Brain pericyte (primary cell): Measurements from ENCODE around the gene SSR2.

Source experiments
- DNase-seq: peaks from one replicate; pipeline ENCODE4 v3.0.0-alpha.2; 2012; ENCODE audit warnings: low read depth, low spot score

The SSR2 gene

GRCh38 chr1:156020293-156021092 lies at the start of gene SSR2:
TSS of gene SSR2 (minus strand) at chr1:156020951. CDS start at chr1:156020167, 784 bp downstream.
- peak; percentile 68 for DNase-seq

GRCh38 chr1:156070548-156070947 lies 49.8 kb upstream of the SSR2 start:
- DNase-seq, result no peak

GRCh38 chr1:156069490-156070455 lies 49.0 kb upstream of the SSR2 start:
- DNase-seq, result no peak

- DNase-seq, result no peak
These were observed 46.5 kb upstream of the SSR2 start for GRCh38 chr1:156067262-156067661.

DNA sequence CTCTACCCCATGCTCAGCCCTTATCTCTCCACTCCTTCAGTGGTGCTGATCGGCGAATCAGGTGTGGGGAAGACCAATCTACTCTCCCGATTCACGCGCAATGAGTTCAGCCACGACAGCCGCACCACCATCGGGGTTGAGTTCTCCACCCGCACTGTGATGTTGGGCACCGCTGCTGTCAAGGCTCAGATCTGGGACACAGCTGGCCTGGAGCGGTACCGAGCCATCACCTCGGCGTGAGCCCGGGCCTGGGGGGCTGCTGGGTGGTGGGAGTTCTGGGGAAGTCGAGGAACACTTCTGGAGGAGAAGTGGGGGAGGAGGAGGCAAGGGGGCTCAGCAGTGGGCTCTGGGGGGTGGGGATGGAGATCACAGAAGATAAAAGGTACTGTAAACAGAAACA lies 45.1 kb upstream of the SSR2 start:
- no peak for DNase-seq

DNA sequence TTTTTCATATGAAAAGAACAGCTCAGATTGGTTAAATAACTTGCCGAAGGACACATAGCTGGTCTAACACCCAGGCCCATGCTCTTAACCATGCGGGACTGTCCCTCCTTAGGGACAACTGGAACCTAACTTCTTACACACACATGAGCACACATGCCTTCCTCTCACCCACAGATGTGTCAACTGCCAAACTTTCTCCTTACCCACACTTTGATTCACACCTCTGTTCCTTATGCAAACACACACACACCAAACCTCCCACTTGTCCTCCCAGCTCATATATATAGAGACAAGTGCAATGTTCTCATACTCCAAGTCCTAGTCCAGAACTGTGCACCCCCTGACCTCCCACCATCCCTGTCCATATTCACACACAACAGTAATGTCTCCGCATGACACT lies 44.5 kb upstream of the SSR2 start:
- DNase-seq, result no peak

- no peak for DNase-seq
These were observed 43.9 kb upstream of the SSR2 start for GRCh38 chr1:156064615-156065014.

DNA sequence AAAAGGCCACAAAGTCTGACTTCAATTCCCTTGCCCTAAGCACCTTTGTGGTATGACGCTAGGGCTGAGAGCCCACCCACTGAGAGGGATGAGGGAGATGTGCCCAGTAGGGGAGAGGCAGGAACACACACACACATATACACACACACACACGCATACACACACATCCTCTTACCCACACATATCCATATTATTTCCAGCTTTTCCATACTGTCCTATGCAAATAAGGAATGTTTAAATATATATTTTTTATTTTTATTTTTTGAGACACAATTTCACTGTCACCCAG lies 43.2 kb upstream of the SSR2 start:
- no peak for DNase-seq

DNA sequence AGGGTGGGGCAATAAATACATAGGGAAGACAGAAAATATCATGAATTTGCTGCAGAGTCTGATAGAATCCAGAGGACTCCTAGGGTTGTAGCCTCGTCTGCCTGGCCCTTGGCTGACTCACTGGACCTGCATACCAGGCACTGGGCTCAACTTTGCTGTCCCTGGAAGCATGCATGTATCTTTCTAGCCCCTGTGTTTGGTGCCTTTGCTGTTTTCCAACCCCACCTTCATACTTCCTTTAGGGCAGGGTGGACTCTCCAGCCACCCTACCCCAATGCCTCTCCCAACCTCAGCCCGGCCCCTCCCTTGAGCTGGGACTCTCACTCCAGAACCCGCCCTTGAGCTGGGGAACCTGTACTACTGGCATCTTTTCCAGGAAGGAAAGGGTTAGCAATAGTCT lies 41.4 kb upstream of the SSR2 start:
- no peak for DNase-seq

- DNase-seq, result no peak
These were observed 40.3 kb upstream of the SSR2 start, which contains the start of gene RAB25 for GRCh38 chr1:156060937-156061636. TSS of gene RAB25 (plus strand) at chr1:156061160. CDS start at chr1:156061401, 241 bp downstream.

GRCh38 chr1:156056326-156056849 lies 35.6 kb upstream of the SSR2 start:
- no peak for DNase-seq

DNA sequence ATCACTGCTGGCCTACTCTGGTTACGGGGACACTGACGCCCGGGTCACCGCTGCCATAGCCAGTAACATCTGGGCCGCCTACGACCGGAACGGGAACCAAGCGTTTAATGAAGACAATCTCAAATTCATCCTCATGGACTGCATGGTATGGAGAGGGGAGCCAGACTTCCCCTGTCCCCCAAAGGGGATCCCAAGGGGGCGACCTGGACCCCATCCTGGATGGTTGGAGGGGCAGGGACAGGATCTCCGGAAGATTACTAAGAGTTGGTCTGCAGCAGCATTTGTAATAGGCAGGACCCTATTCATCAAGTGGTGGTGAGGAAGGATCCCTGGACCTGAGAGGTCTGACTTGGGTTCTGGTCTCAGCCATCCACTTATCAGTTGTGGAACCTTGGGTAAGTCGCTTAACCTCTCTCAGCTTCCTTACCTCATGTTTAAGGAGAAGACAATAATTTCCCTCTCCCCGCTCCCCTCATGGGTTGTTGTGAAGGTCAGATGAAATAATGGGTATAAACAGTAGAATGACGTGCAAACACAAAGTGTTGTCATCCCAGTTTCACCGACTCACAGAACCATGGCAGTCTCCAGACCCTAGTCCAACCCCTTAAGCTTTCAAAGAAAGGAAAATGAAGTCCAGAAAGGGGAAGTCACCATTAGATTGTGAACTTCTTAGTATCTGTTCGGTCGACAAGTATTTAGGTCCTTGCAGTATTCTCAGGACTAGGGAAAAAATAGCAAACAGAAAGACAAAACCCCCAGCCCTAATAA lies 34.7 kb upstream of the SSR2 start:
- no peak for DNase-seq

GRCh38 chr1:156054500-156055280 lies 33.9 kb upstream of the SSR2 start, which contains the start of gene LAMTOR2:
TSS of gene LAMTOR2 (plus strand) at chr1:156054782. CDS start at chr1:156054890, 108 bp downstream.
- DNase-seq, result peak; percentile 77

DNA sequence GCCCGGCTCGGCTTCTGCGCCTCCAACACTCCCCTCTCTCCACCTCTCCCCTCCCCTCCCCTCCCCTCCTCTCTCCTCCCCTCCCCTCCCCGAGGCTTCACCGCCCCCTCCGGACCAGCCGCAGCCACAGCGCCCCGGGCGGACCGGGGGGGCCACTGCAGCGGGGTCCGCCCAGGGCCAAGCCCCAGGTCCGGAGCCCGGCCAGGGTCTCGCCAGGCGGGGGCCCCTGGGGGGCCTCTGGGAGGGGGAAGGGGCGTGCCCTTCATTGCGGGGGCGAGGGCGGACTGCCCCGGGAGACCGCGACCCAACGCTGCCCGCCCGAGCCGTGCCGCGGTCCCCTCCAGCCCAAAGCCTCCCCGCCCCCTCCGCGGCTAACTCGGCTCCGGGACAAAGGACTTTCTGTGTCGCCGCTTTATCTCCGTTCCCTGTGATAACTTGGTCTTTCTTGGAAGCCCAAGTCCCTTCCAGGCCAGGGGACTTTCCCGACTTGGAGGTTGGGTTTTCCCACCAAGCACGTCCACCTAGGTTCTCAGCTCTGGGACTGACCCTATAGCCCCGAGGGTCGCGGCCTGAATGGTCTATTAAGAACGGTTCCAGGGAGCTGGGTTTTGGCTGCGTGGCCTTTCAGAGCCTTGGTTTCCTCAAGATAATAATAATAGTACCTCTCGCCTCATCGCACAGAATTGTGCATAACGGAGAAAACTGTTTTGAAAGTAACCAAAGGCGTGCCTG lies 33.2 kb upstream of the SSR2 start, which contains the start of gene UBQLN4:
Gene UBQLN4 (minus strand): TSS at position 31 of the 732 bp plus-strand sequence. CDS start 97 bp downstream, outside the sequence.
- no peak for DNase-seq

DNA sequence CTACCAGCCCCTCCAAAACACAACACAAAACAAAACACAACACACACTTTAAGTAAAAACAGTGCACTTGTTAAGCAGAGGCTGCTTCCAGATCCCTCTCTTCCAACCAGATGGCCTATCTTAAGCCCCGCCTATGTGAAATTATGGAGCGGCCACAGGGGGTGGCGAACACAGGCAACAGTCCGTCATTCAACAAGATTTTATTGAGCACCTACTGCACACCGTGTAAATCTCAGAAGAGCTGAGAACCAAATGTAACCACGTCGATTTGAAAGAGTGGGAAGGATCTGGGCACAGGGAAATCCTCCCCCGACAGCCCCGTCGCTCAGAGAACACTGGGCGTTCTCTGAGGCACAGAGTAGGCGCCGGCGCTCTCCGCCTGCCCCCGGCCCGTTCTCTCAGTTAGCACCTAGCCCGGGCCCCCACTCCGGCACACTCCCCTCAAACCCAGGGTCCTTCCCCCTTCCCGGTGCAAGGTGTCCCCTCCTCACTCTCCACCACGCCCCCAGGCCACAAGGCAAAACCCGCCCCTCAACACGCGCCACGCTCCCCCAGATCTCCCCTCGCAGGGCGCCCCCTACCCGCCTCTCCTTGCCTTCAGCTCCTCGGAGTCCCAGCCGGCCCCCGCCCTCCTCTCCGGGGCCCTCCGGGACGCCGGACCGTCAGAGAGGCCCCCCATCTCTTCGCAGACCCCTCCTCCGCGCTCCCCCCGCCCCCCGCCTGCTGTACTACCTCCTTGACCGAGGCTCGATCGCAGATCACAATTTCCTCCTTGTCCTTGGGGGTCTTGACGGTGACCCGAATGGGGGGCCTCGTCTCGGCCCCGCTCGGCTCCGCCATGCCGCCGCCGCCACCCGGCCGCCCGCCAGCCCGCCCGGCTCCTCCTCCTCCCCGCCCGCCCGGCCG lies 32.4 kb upstream of the SSR2 start:
- no peak for DNase-seq

GRCh38 chr1:156051011-156051725 lies 30.4 kb upstream of the SSR2 start:
- DNase-seq, result no peak

GRCh38 chr1:156050376-156050775 lies 29.6 kb upstream of the SSR2 start:
- no peak for DNase-seq
